ENCODE results near the gene TIPRL. TPM values are rescaled to one million over a fixed set of nuclear protein-coding genes. Genes with fewer than 3 reads are reported as not detected.

Gene TIPRL
- total and polyA plus RNA-seq, 9 of the 15 experiments (the other 6 are each of a cell fraction or from before 2014, with no cell fraction given): 41.4 to 90.2 (median 69.9) TPM

GRCh38 chr1:168135921-168136708 is 42.6 kb upstream of the TIPRL start (continued):
- 0 out of 2 replicates have a peak, but pooled peaks have one; percentile 15 for TF ChIP-seq ZNF740 (CRISPR knock-in tag; IDR thresholded peaks at IDR 0.05)
- TF ChIP-seq ZNF740 (tag; IDR thresholded peaks at IDR 0.05): no peak
- 0 out of 2 replicates have a peak, but pooled peaks have one; percentile 41 for TF ChIP-seq CAMTA2 (CRISPR knock-in tag; conservative IDR thresholded peaks at IDR 0.05)
- no peak for TF ChIP-seq SREBF2 (CRISPR knock-in tag; IDR thresholded peaks at IDR 0.05)
- TF ChIP-seq ZNF232 (CRISPR knock-in tag; IDR thresholded peaks at IDR 0.05): no peak
- peak; percentile 51 for TF ChIP-seq ZFX (CRISPR knock-in tag; IDR thresholded peaks at IDR 0.05)
- TF ChIP-seq PTTG1 (tag; IDR thresholded peaks at IDR 0.05; ENCODE audit: low read depth): no peak
- TF ChIP-seq KLF1 (tag; IDR thresholded peaks at IDR 0.05): peak; percentile 7; the same call in 1 of the 2 replicates
- TF ChIP-seq GABPB1 (CRISPR knock-in tag; IDR thresholded peaks at IDR 0.05): peak; percentile 37; the same call in 1 of the 2 replicates
- peak; percentile 59 for TF ChIP-seq KDM5B (IDR thresholded peaks at IDR 0.05; ENCODE audit: insufficient replicate concordance, low read depth, low read length)
- TF ChIP-seq NRF1 (conservative IDR thresholded peaks at IDR 0.05 in 1 of 2, IDR thresholded peaks at IDR 0.05 in 1 of 2): peak in 1 of 2 experiments; percentile 19; a peak in 1 of 4 replicates
- TF ChIP-seq NR2C2 (CRISPR knock-in tag; IDR thresholded peaks at IDR 0.05): 0 out of 2 replicates have a peak, but pooled peaks have one; percentile 40
- TF ChIP-seq NR2C2 (tag; IDR thresholded peaks at IDR 0.05): no peak
- no peak for TF ChIP-seq USF2 (CRISPR knock-in tag; IDR thresholded peaks at IDR 0.05)
- 0 out of 2 replicates have a peak, but pooled peaks have one; percentile 44 for TF ChIP-seq SMAD4 (CRISPR knock-in tag; conservative IDR thresholded peaks at IDR 0.05)
- no peak for TF ChIP-seq ZNF695 (CRISPR knock-in tag; IDR thresholded peaks at IDR 0.05)
- TF ChIP-seq ZBED1 (IDR thresholded peaks at IDR 0.05): no peak
